Karpas-422 (cell line): ENCODE data around the gene STEAP4. TPM values are rescaled to one million over a fixed set of nuclear protein-coding genes. Genes with fewer than 3 reads are reported as not detected.

Source experiments
- DNase-seq: peaks from one replicate; pipeline ENCODE4 v3.0.0-alpha.2; 2015
- H2AFZ ChIP-seq: fragments of 200-600 bp; sonication (generic); 2 replicates; pipeline ENCODE4 v1.6.1; 2014; ENCODE audit warnings: antibody characterized with exemption, low read length, mixed read lengths
- H3K27ac ChIP-seq: fragments of 200-600 bp; sonication (generic); 2 replicates; pipeline ENCODE4 v1.5.1; 2014; ENCODE audit warnings: mild to moderate bottlenecking, low read length, moderate library complexity
- H3K27me3 ChIP-seq: fragments of 200-600 bp; sonication (generic); 2 replicates; pipeline ENCODE4 v1.6.1; 2014; ENCODE audit warnings: low read length, mixed read lengths
- H3K36me3 ChIP-seq: fragments of 200-600 bp; sonication (generic); 2 replicates; pipeline ENCODE4 v1.6.1; 2014; ENCODE audit warnings: low read length, mixed read lengths; ENCODE audit not compliant: insufficient read depth
- H3K4me1 ChIP-seq: fragments of 200-600 bp; sonication (generic); 2 replicates; pipeline ENCODE4 v1.6.1; 2014; ENCODE audit warnings: mild to moderate bottlenecking, low read length, mixed read lengths
- H3K4me2 ChIP-seq: fragments of 200-600 bp; sonication (generic); 2 replicates; pipeline ENCODE4 v1.6.1; 2014; ENCODE audit warnings: low read length, low read depth, mild to moderate bottlenecking; ENCODE audit not compliant: poor library complexity, severe bottlenecking
- H3K4me3 ChIP-seq: fragments of 200-600 bp; sonication (generic); 2 replicates; pipeline ENCODE4 v1.5.1; 2014; ENCODE audit warnings: mild to moderate bottlenecking, antibody characterized with exemption, low read length, mixed read lengths
- H3K79me2 ChIP-seq: fragments of 200-600 bp; sonication (generic); 2 replicates; pipeline ENCODE4 v1.6.1; 2014; ENCODE audit warnings: mild to moderate bottlenecking, low read length, mixed read lengths
- H3K9ac ChIP-seq: fragments of 200-600 bp; sonication (generic); 2 replicates; pipeline ENCODE4 v1.6.0; 2014; ENCODE audit warnings: low read length
- H3K9me2 ChIP-seq: fragments of 200-600 bp; sonication (generic), shearing (Covaris generic); replicated peaks from 2 replicates; pipeline ENCODE4 v1.6.0; 2014; ENCODE audit warnings: mild to moderate bottlenecking, low read length, moderate library complexity; ENCODE audit not compliant: insufficient read depth
- H3K9me3 ChIP-seq: fragments of 300-700, 200-600 bp; sonication (generic); 2 replicates; pipeline ENCODE4 v1.6.1; 2014; ENCODE audit warnings: low read length, mixed read lengths
- H4K20me1 ChIP-seq: fragments of 200-600 bp; sonication (generic); 2 replicates; pipeline ENCODE4 v1.6.1; 2014; ENCODE audit warnings: mild to moderate bottlenecking, antibody characterized with exemption, low read length, low read depth; ENCODE audit not compliant: insufficient read depth
- total RNA-seq: library from RNA; depleted of rRNA; stranded (reverse); fragments of >200 nt; shearing (Covaris generic); gene quantifications from 2 replicates; pipeline ENCODE4 v1.2.3, GENCODE V29; 2014; ENCODE audit warnings: low replicate concordance

Gene STEAP4
- total RNA-seq, 1 experiment from 2014 or later, result not detected

DNA sequence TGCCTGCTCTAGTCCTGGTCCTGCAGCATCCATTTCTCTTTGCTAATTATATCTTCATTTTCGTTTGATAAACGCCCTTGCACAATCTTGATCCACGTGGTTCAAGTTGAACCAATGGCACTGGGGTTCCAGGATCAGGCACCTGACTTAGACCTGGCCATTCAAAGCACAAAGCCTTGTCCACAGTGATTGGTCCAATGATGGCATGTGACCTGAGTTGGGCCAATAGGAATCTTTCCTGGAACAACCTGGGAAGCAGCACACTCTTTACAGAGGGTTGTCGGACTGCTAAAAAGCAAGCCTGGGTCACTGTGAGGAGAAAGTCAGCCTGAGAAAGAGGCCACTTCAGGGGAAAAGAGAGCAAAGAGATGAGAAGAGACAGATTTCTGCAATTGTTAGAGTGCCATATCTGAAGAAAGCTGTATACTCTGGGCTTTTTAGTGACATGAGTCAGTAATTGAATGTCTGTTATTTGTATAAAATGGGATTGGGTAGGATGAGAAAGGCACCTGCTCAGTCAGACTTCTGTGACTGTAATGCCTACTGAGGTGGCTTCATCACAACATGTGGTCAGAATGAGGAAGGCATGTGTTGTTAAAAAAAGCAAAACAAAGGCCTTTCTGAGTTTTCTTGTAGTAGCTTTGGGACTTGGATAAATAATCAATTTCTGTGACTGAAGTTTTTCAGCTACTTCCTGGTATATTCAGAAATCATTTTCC lies 4.4 kb upstream of the STEAP4 start:
- Histone ChIP-seq H2AFZ (no peak overlapping the region), H3K4me1 (no peaks in the 10 kb centered on the region), H4K20me1 (no peaks in the 10 kb centered on the region), H3K27me3 (no peaks in the 10 kb centered on the region), H3K79me2 (no peaks in the 10 kb centered on the region), H3K4me2 (no peak overlapping the region), H3K9ac (no peak overlapping the region), H3K9me2 (no peaks in the 10 kb centered on the region), H3K36me3 (no peaks in the 10 kb centered on the region), H3K4me3 (no peak overlapping the region), H3K27ac (no peak overlapping the region), H3K9me3 (no peaks in the 10 kb centered on the region)
- no peak for DNase-seq

DNA sequence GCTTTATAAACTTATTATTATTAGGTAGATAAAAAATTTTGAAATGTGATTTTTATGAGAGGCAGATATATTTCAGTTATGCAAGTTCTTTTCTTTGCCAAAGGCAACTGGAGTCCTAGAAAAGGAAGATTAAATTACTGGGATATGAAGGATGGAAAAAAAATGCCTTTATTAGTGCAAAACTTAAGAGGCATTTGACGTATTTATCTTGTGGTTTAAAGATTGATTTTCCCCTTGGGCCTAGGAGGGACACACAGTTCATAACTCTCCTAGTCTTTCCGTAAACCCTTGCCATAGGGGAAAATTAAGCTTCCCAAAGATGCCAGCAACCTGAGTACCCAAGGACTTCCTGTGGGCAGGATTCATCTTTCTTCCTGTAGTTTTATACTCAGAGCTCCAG lies 3.1 kb upstream of the STEAP4 start:
- DNase-seq, result no peak
- Histone ChIP-seq H3K27ac (no peak overlapping the region), H3K9me3 (no peaks in the 10 kb centered on the region), H2AFZ (no peak overlapping the region), H3K36me3 (no peaks in the 10 kb centered on the region), H4K20me1 (no peaks in the 10 kb centered on the region), H3K4me1 (no peaks in the 10 kb centered on the region), H3K9ac (no peak overlapping the region), H3K27me3 (no peaks in the 10 kb centered on the region), H3K9me2 (no peaks in the 10 kb centered on the region), H3K79me2 (no peaks in the 10 kb centered on the region), H3K4me3 (no peak overlapping the region), H3K4me2 (no peak overlapping the region)

DNA sequence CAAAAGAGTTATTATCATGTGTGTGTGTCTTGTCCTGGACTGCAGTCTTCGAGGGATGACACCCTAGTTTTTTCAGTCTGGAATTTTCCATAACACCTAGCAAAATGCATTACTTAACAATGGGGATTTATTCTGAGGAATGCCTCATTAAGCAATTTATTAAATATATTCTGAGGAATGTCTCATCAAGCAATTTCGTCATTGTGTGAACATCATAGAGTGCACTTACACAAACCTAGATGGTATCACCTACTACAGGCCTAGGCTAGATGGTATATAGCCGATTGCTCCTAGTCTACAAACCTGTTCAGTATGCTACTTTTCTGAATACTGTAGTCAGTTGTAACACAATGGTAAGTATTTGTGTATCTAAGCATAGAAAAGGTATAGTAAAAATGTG lies 1.1 kb upstream of the STEAP4 start:
- Histone ChIP-seq H4K20me1 (no peaks in the 10 kb centered on the region), H2AFZ (no peak overlapping the region), H3K36me3 (no peaks in the 10 kb centered on the region), H3K27me3 (no peaks in the 10 kb centered on the region), H3K4me1 (no peaks in the 10 kb centered on the region), H3K4me2 (no peak overlapping the region), H3K27ac (no peak overlapping the region), H3K9me2 (no peaks in the 10 kb centered on the region), H3K79me2 (no peaks in the 10 kb centered on the region), H3K4me3 (no peak overlapping the region), H3K9me3 (no peaks in the 10 kb centered on the region), H3K9ac (no peak overlapping the region)
- DNase-seq, result no peak

DNA sequence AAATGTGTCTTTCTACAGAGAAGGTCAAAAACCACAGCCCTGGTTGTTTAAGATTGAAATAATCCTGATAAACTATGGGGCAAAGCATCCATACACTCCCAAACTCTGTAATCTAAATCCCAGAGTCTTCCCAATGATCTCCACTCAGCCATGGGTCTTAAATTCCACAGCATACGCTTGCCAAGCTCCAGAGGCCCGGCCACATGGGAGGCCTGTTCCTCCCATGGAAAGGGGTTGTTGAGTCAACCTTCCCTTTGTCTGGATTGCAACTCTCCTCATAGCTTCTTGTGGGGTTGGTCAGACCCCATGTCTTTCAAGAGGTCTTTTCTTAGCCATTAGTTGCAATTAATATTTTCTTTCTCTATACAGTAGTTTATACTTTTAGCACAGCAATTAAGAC lies 718 bp upstream of the STEAP4 start:
- no peak overlapping the region for H3K9ac ChIP-seq
- DNase-seq, result no peak
- no peaks in the 10 kb centered on the region for H3K9me3 ChIP-seq

DNA sequence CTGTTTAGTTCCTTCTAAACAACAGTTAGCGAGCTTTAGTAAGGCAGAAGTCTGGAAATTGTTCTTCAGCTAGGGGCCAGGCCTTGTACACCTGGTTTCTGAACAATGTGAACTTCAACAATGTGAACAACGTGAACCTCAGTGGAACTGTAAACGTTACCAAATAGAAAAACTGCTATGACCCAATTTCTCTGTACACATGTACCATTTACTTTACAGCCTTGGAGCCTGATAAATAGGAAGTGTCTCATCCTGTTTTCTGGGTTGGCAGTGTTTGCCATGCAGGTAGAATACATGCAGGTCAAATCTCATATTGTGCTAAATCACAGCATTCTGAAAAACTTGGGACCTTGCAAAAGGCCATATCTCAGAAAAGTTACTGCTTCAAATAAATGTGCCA lies 1.6 kb downstream of the STEAP4 start:
- Histone ChIP-seq H3K4me3 (no peak overlapping the region), H3K79me2 (no peaks in the 10 kb centered on the region), H4K20me1 (no peaks in the 10 kb centered on the region), H3K9me2 (no peaks in the 10 kb centered on the region), H3K27ac (no peak overlapping the region), H3K27me3 (no peaks in the 10 kb centered on the region), H3K4me1 (no peaks in the 10 kb centered on the region), H3K9me3 (no peaks in the 10 kb centered on the region), H3K36me3 (no peaks in the 10 kb centered on the region), H2AFZ (no peak overlapping the region), H3K4me2 (no peak overlapping the region), H3K9ac (no peak overlapping the region)
- no peak for DNase-seq

More for the DNA sequence above, 718 bp upstream of the STEAP4 start:
- H4K20me1 ChIP-seq, result no peaks in the 10 kb centered on the region
- no peak overlapping the region for H3K27ac ChIP-seq
- H3K9me2 ChIP-seq, result no peaks in the 10 kb centered on the region
- no peaks in the 10 kb centered on the region for H3K79me2 ChIP-seq
- H2AFZ ChIP-seq, result no peak overlapping the region
- H3K36me3 ChIP-seq, result no peaks in the 10 kb centered on the region
- H3K27me3 ChIP-seq, result no peaks in the 10 kb centered on the region
- H3K4me2 ChIP-seq, result no peak overlapping the region
- no peak overlapping the region for H3K4me3 ChIP-seq
- H3K4me1 ChIP-seq, result no peaks in the 10 kb centered on the region

DNA sequence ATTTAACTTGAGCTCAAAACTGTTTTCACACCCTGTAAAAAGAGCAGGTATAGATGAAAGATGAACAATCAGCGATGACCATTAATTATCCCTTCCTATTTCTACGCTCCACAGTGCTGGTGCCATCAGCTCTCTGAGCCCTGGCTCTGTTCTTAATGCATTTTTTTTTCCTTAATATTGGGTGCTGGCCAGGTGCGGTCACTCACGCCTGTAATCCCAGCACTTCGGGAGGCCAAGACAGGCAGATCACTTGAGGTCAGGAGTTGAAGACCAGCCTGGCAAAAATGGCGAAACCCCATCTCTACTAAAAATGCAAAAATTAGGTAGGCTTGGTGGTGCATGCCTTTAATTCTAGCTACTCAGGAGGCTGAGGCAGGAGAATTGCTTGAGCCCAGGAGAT lies 4.2 kb downstream of the STEAP4 start:
- DNase-seq, result no peak
- Histone ChIP-seq H3K27me3 (no peaks in the 10 kb centered on the region), H3K9me2 (no peaks in the 10 kb centered on the region), H2AFZ (no peak overlapping the region), H3K9me3 (no peaks in the 10 kb centered on the region), H3K36me3 (no peaks in the 10 kb centered on the region), H4K20me1 (no peaks in the 10 kb centered on the region), H3K4me2 (no peak overlapping the region), H3K79me2 (no peaks in the 10 kb centered on the region), H3K4me3 (no peak overlapping the region), H3K4me1 (no peaks in the 10 kb centered on the region), H3K27ac (no peak overlapping the region), H3K9ac (no peak overlapping the region)

DNA sequence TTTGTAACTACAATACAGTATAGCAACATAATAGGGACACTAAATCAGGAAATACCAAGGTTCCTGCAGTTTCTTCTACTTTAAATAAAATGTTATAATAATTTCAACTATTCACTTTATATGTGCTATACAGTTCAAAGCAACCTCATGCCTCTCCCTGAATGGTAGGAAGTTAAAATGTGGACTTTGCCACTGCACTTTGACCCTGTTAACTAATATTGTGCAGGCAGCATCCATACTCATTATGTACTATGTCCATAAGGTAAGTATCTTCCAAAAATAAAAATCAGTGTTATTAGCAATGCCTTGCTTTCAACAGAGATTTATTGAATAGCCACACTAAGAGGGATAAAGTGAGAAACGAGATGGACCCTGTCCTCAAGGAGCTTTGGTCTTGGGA lies 4.8 kb downstream of the STEAP4 start:
- H3K36me3 ChIP-seq, result no peaks in the 10 kb centered on the region

DNA sequence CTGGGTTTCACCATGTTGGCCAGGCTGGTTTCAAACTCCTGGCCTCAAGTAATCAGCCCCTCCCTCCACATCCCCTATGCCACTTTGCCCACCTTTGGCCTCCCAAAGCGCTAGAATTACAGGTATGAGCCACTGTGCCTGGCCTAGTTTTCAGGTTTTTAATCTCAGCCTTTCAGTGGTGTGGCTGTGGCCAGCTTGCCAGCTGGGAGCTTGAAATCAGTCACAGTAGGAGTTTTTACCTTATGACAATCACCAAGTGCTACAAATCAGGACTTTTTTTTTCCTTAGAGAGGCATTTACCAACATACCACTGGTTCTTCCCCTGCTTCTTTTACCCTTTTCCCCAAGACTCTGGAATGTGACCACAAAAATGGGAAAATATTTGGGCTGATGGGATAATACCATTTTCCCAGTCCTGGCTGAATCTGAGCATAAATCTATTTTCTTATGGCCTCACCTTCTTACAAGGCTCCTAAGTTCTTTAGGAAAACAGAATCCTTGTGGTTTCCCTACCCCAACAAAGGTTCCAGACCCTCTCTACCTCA lies 6.2 kb downstream of the STEAP4 start:
- H3K4me3 ChIP-seq, result no peak overlapping the region
- no peaks in the 10 kb centered on the region for H3K9me3 ChIP-seq
- no peaks in the 10 kb centered on the region for H4K20me1 ChIP-seq
- no peak overlapping the region for H2AFZ ChIP-seq
- no peaks in the 10 kb centered on the region for H3K9me2 ChIP-seq
- H3K4me1 ChIP-seq, result no peaks in the 10 kb centered on the region
- H3K9ac ChIP-seq, result no peak overlapping the region
- no peaks in the 10 kb centered on the region for H3K79me2 ChIP-seq
- H3K27me3 ChIP-seq, result no peaks in the 10 kb centered on the region
- H3K4me2 ChIP-seq, result no peak overlapping the region
- no peak overlapping the region for H3K27ac ChIP-seq
- no peak for DNase-seq
- no peaks in the 10 kb centered on the region for H3K36me3 ChIP-seq

More for the DNA sequence above, 4.8 kb downstream of the STEAP4 start:
- DNase-seq, result no peak
- no peak overlapping the region for H3K4me3 ChIP-seq
- no peaks in the 10 kb centered on the region for H3K79me2 ChIP-seq
- H3K9me2 ChIP-seq, result no peaks in the 10 kb centered on the region
- H3K9ac ChIP-seq, result no peak overlapping the region
- H3K27ac ChIP-seq, result no peak overlapping the region
- no peaks in the 10 kb centered on the region for H4K20me1 ChIP-seq
- H3K9me3 ChIP-seq, result no peaks in the 10 kb centered on the region
- no peaks in the 10 kb centered on the region for H3K27me3 ChIP-seq
- H2AFZ ChIP-seq, result no peak overlapping the region
- no peaks in the 10 kb centered on the region for H3K4me1 ChIP-seq
- H3K4me2 ChIP-seq, result no peak overlapping the region
